Measurements from ENCODE around the gene RPTOR. TPM values are rescaled to one million over a fixed set of nuclear protein-coding genes. Genes with fewer than 3 reads are reported as not detected.

Gene RPTOR
- total RNA-seq, 4 donors from 2014 or later: 34.1 to 65.8 (median 43.6) TPM

DNA sequence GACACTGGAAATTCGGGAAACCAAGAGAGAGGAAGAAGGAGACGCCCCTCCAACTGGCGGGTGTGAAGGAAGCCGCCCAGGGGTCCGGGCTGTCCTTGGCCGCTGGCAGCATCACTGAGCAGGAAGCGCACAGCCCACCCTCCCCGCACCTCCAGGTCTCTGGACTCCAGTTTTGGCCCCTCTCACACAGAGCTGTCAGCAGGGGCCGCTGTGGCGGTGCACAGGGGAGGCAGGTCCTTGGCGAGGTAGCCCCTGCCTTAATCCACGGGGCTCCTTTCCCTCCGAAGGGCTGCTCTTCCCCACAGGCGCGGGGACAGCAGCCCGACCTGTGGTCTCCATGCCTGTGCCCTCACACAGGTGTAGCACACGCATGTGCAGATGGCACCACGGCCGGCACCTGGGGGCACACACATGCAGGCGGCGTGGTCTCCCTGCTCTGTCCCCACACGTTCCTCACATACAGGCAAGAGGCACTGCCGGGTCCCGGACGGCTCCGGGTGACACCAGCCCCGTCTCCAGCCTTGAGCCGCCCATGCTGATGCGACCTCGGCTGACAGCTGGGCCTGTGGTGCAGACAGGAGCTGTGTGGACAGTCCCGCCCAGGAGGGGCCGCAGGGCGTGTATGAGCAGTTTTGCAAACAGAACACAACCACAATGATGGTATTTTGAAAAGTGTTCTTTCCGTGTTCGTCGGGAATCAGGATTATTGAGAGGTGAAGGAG lies 420.4 kb downstream of the RPTOR start:
- H3K9me3 ChIP-seq: no peaks in the 10 kb centered on the region

DNA sequence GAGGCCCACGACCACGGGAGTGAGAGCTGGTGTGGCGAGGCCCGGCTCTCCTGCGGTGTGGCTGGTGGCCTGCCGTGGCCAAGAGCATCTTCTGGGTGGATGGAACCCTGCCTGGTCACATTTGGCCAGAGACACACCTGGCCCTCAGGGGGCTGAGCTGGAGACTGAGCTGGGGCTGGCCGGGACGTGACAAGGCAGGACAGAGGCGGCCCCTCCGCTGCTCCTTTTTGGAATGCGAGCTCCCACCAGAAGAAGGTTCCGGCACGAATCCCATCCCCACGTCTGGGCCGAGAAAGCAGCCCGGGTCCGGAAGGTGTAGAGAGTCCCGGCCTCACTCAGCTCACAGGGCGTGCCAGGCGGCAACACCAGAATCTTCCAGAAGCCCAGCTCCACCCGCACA lies 421.0 kb downstream of the RPTOR start:
- Histone ChIP-seq H3K4me1 (peaks cover 28 to 55% (median 53%) of the 10 kb centered on the region in 4 donors), H3K27me3 (no peaks in the 10 kb centered on the region), H3K36me3 (peaks cover 14 to 38% (median 29%) of the 10 kb centered on the region in 4 donors), H3K27ac (replicated peaks in 1 of 4) (peak overlapping the region in 1 of 4 donors; percentile 87), H3K9me3 (no peaks in the 10 kb centered on the region), H3K4me3 (no peak overlapping the region)
- intact Hi-C loops (cut with DNase I): no loop called here
- TF ChIP-seq, protein P1, sequence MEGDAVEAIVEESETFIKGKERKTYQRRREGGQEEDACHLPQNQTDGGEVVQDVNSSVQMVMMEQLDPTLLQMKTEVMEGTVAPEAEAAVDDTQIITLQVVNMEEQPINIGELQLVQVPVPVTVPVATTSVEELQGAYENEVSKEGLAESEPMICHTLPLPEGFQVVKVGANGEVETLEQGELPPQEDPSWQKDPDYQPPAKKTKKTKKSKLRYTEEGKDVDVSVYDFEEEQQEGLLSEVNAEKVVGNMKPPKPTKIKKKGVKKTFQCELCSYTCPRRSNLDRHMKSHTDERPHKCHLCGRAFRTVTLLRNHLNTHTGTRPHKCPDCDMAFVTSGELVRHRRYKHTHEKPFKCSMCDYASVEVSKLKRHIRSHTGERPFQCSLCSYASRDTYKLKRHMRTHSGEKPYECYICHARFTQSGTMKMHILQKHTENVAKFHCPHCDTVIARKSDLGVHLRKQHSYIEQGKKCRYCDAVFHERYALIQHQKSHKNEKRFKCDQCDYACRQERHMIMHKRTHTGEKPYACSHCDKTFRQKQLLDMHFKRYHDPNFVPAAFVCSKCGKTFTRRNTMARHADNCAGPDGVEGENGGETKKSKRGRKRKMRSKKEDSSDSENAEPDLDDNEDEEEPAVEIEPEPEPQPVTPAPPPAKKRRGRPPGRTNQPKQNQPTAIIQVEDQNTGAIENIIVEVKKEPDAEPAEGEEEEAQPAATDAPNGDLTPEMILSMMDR (IDR thresholded peaks at IDR 0.05): no peak
- TF ChIP-seq EP300 (IDR thresholded peaks at IDR 0.05) (no peak), POLR2A (IDR thresholded peaks at IDR 0.05; ENCODE audit: low read depth) (no peak), POLR2AphosphoS5 (IDR thresholded peaks at IDR 0.05) (no peak)
- 93% methylated on average over 15 of the region's 21 CpGs for WGBS
- DNase-seq (ENCODE audit: extremely low spot score): no peak

More for the DNA sequence above, 420.4 kb downstream of the RPTOR start:
- Histone ChIP-seq H3K27me3 (no peaks in the 10 kb centered on the region), H3K27ac (replicated peaks in 1 of 4) (peak overlapping the region in 2 of 4 donors; percentile 28 to 87), H3K36me3 (peaks cover 14 to 38% (median 29%) of the 10 kb centered on the region in 4 donors), H3K4me1 (peaks cover 28 to 55% (median 53%) of the 10 kb centered on the region in 4 donors), H3K4me3 (no peak overlapping the region)
- 91% methylated on average over 20 of the region's 36 CpGs for WGBS
- intact Hi-C loops (cut with DNase I): no loop called here
- DNase-seq (ENCODE audit: extremely low spot score): no peak
- no peak for TF ChIP-seq POLR2A (IDR thresholded peaks at IDR 0.05; ENCODE audit: low read depth)
- no peak for TF ChIP-seq POLR2AphosphoS5 (IDR thresholded peaks at IDR 0.05)
- TF ChIP-seq, protein P1 (IDR thresholded peaks at IDR 0.05): no peak
- TF ChIP-seq EP300 (IDR thresholded peaks at IDR 0.05): no peak

DNA sequence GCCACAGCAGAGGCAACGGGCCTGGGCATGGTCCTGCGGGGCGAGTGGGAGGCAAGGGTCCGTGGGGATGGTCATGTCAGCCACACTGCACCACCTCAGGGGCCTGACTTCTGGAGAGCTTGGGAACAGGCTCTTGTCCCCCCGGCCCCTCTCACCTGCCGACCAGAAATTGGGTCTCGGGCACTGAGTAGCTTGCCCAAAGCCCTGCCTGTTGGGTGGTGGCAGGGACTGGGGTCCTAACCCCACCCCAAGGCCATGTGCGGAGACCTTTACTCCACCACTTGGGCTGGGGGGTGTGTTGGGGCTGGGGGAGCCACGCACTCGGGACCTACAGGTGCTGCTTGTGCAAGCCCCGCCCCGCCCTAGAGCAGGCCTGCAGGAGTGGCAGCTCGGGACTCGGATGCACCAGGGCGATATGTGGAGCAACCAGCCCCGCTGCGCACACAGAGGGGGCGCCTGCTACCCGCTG lies 422.8 kb downstream of the RPTOR start:
- TF ChIP-seq, protein P1 (IDR thresholded peaks at IDR 0.05): no peak
- TF ChIP-seq EP300 (IDR thresholded peaks at IDR 0.05) (no peak), POLR2A (IDR thresholded peaks at IDR 0.05; ENCODE audit: low read depth) (no peak), POLR2AphosphoS5 (IDR thresholded peaks at IDR 0.05) (no peak)
- DNase-seq (ENCODE audit: extremely low spot score): no peak
- peaks cover 14 to 36% (median 27%) of the 10 kb centered on the region in 4 donors for H3K36me3 ChIP-seq
- no peak overlapping the region for H3K4me3 ChIP-seq
- peaks cover 26 to 42% (median 40%) of the 10 kb centered on the region in 4 donors for H3K4me1 ChIP-seq
- 93% methylated on average over 9 of the region's 19 CpGs for WGBS
- H3K9me3 ChIP-seq: no peaks in the 10 kb centered on the region
- intact Hi-C loops (cut with DNase I): no loop called here
- peak overlapping the region; percentile 69 to 87 (median 78) for H3K27ac ChIP-seq (replicated peaks in 1 of 4)
- H3K27me3 ChIP-seq: peaks cover 0 to 13% (median 0%) of the 10 kb centered on the region in 4 donors

DNA sequence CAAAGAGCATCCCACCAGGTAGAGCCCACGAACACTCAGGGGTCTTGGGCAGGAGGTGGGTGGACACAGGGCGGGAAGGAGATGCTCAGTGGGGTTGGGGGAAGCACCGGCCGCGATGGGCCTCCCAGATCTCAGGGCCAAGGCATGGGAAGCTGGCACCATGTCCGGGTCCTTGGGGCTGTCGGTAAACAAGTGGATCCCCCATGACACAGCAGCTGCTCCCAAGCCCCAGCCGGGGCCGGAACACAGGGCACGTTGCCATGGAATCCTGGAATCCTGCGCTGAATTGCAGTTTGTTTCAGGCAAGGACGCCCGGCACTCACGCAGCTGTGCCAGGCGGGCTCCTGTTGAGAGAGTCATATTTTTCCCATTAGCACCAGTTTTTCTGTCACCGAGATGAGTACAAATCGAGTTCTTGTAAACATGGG lies 424.0 kb downstream of the RPTOR start:
- Histone ChIP-seq H3K4me1 (peaks cover 26 to 41% (median 37%) of the 10 kb centered on the region in 4 donors), H3K36me3 (peaks cover 14 to 28% (median 19%) of the 10 kb centered on the region in 4 donors), H3K27me3 (peaks cover 0 to 14% (median 0%) of the 10 kb centered on the region in 4 donors), H3K9me3 (no peaks in the 10 kb centered on the region), H3K4me3 (peak overlapping the region in 2 of 4 donors; percentile 15 to 20), H3K27ac (replicated peaks in 1 of 4) (peak overlapping the region; percentile 69 to 87 (median 78))
- TF ChIP-seq POLR2A (IDR thresholded peaks at IDR 0.05; ENCODE audit: low read depth) (no peak), POLR2AphosphoS5 (IDR thresholded peaks at IDR 0.05) (peak; percentile 42 to 61), EP300 (IDR thresholded peaks at IDR 0.05) (peak; percentile 45)
- TF ChIP-seq, protein P1 (IDR thresholded peaks at IDR 0.05): no peak
- no peak for DNase-seq (ENCODE audit: extremely low spot score)
- intact Hi-C loops (cut with DNase I): no loop called here
- WGBS: 37% methylated on average over 8 of the region's 17 CpGs

Data from esophagus muscularis mucosa (tissue), 4 donors.